ENCODE measurements around the gene ARMC7. TPM values are rescaled to one million over a fixed set of nuclear protein-coding genes. Genes with fewer than 3 reads are reported as not detected.
A peak's percentile ranks its signal among the peaks of the same experiment; 100 is the strongest.

ARMC7 gene
- total and polyA plus RNA-seq, 2 donors (not counting 1 experiment from before 2014, with no cell fraction given): 3.1 to 5.9 TPM

DNA sequence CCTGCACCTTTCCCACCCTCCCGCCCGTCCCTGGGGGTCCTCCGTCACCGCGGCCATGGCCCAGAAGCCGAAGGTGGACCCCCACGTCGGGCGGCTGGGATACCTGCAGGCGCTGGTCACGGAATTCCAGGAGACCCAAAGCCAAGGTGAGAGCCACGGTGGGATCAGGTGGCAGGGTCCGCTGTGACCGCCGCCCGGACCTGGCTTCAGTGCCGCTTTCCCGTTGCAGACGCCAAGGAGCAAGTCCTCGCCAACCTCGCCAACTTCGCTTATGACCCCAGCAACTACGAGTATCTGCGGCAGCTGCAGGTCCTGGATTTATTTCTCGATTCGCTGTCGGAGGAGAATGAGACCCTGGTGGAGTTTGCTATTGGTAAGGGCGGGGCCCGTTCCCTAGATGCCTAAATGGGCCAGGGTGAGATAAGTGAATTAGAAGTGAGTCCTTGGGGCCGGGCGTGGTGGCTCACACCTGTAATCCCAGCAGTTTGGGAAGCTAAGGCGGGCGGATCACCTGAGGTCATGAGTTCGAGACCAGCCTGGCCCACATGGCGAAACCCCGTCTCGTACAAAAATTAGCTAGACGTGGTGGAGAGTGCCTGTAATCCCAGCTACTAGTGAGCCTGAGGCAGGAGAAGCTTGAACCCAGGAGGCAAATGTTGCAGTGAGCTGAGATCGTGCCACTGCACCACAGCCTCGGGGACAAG lies 617 bp downstream of the ARMC7 start:
- no peak for DNase-seq (ENCODE audit: low read depth in 2 of 2)
- TF ChIP-seq, protein P1, sequence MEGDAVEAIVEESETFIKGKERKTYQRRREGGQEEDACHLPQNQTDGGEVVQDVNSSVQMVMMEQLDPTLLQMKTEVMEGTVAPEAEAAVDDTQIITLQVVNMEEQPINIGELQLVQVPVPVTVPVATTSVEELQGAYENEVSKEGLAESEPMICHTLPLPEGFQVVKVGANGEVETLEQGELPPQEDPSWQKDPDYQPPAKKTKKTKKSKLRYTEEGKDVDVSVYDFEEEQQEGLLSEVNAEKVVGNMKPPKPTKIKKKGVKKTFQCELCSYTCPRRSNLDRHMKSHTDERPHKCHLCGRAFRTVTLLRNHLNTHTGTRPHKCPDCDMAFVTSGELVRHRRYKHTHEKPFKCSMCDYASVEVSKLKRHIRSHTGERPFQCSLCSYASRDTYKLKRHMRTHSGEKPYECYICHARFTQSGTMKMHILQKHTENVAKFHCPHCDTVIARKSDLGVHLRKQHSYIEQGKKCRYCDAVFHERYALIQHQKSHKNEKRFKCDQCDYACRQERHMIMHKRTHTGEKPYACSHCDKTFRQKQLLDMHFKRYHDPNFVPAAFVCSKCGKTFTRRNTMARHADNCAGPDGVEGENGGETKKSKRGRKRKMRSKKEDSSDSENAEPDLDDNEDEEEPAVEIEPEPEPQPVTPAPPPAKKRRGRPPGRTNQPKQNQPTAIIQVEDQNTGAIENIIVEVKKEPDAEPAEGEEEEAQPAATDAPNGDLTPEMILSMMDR (conservative IDR thresholded peaks at IDR 0.05 in 1 of 2, IDR thresholded peaks at IDR 0.05 in 1 of 2; ENCODE audit: low read depth in 1 of 2, low read length in 2 of 2): no peak
- no peak for TF ChIP-seq EZH2 (IDR thresholded peaks at IDR 0.05; ENCODE audit: low read length, missing control alignments)
- Histone ChIP-seq H3K4me3 (replicated peaks in 1 of 4; ENCODE audit: control extremely low read depth in 1 of 4, insufficient read depth in 1 of 4, low read depth in 3 of 4, low read length in 4 of 4) (peak overlapping the region; percentile 80 to 83 (median 82)), H3K27me3 (ENCODE audit: control insufficient read depth, insufficient read depth, low read length) (no peaks in the 10 kb centered on the region), H3K4me1 (ENCODE audit: control insufficient read depth, extremely low read depth, insufficient read depth, low read length) (peaks cover 8% of the 10 kb centered on the region), H3K36me3 (ENCODE audit: control insufficient read depth, insufficient read depth, low read length) (no peaks in the 10 kb centered on the region), H3K9me3 (ENCODE audit: control insufficient read depth, insufficient read depth, low read depth, low read length) (no peaks in the 10 kb centered on the region), H3K9ac (ENCODE audit: insufficient read depth, low read length) (peak overlapping the region; percentile 32), H4K20me1 (ENCODE audit: control insufficient read depth, extremely low read depth, insufficient read depth, low read length) (no peaks in the 10 kb centered on the region), H3K79me2 (ENCODE audit: control insufficient read depth, insufficient read depth, low read length) (peaks cover 3% of the 10 kb centered on the region), H3K4me2 (ENCODE audit: extremely low read depth, insufficient read depth, low read length) (peak overlapping the region; percentile 92), H2AFZ (ENCODE audit: low read length) (peak overlapping the region; percentile 91), H3K27ac (ENCODE audit: insufficient read depth, low read length) (no peak overlapping the region)

DNA sequence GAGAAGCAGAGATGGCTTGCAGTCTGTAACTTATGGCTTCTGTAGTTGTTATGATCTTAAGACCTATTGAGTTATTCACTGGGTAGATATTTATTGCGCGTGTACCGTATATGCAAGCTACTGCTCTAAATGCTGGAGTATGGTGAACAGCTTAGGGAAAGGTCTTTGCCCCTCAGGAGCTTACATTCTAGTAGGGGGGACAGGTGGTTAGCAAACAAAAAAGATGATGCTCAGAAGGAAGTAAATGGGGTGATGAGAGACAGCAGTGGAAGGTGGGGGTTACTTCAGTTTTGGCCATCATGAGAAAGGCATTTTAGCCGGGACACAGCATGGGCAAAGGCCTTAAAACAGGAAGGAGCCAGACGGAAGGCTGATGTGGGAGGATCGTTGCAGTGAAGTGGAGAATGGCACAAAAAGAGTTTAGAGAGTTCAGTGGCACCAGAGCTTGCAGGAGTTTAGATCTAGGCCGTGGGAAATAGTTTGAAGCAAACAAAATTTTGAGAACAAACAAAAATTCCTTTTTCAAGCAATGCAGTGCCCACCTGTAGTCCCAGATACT lies 2.1 kb downstream of the ARMC7 start:
- Histone ChIP-seq H3K4me1 (ENCODE audit: control insufficient read depth, extremely low read depth, insufficient read depth, low read length) (peaks cover 8% of the 10 kb centered on the region), H3K27ac (ENCODE audit: insufficient read depth, low read length) (no peak overlapping the region), H3K79me2 (ENCODE audit: control insufficient read depth, insufficient read depth, low read length) (peaks cover 3% of the 10 kb centered on the region), H3K36me3 (ENCODE audit: control insufficient read depth, insufficient read depth, low read length) (no peaks in the 10 kb centered on the region), H3K4me2 (ENCODE audit: extremely low read depth, insufficient read depth, low read length) (no peak overlapping the region), H2AFZ (ENCODE audit: low read length) (no peak overlapping the region), H4K20me1 (ENCODE audit: control insufficient read depth, extremely low read depth, insufficient read depth, low read length) (no peaks in the 10 kb centered on the region), H3K4me3 (replicated peaks in 1 of 4; ENCODE audit: control extremely low read depth in 1 of 4, insufficient read depth in 1 of 4, low read depth in 3 of 4, low read length in 4 of 4) (no peak overlapping the region), H3K27me3 (ENCODE audit: control insufficient read depth, insufficient read depth, low read length) (no peaks in the 10 kb centered on the region), H3K9me3 (ENCODE audit: control insufficient read depth, insufficient read depth, low read depth, low read length) (no peaks in the 10 kb centered on the region), H3K9ac (ENCODE audit: insufficient read depth, low read length) (no peak overlapping the region)
- TF ChIP-seq, protein P1 (conservative IDR thresholded peaks at IDR 0.05 in 1 of 2, IDR thresholded peaks at IDR 0.05 in 1 of 2; ENCODE audit: low read depth in 1 of 2, low read length in 2 of 2): no peak
- no peak for TF ChIP-seq EZH2 (IDR thresholded peaks at IDR 0.05; ENCODE audit: low read length, missing control alignments)
- DNase-seq (ENCODE audit: low read depth in 2 of 2): no peak

DNA sequence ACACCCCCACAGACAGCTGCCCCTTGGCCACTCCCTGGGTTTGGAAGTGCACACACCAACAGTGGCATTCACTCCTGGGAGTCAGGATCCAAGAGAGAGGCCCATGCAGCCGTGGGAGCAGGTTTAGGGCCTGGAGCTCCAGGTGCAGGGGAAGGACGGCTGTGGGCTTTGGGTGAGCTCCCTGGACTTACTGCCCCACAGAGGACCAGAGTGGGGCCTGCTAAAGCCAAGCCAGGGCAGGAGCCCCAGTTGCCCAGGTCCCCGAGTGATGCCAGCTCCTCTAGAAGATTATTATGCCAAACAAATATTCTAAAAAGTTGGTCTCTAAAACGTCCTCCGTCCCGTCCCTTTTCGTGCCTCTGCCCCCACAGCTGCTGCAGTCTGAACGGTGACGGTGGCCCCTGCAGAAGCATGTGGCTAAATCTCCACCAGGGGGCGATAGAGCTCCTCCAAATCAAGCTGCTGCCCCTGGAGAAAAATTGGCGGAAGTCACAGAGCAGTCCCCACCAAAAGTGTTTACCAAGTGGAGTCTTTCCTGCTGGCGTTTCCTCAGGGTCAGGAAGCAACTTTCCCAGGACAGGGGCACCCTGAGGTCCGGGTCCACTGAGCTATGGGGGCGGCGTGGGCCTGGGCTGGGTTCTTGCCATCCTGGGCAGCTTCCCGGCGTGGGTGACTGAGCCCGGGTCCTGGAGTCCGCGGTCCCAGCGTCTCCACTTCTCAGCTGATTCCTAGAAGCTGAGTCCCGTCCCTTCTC lies 4.2 kb downstream of the ARMC7 start:
- Histone ChIP-seq H4K20me1 (ENCODE audit: control insufficient read depth, extremely low read depth, insufficient read depth, low read length) (no peaks in the 10 kb centered on the region), H3K4me3 (replicated peaks in 1 of 4; ENCODE audit: control extremely low read depth in 1 of 4, insufficient read depth in 1 of 4, low read depth in 3 of 4, low read length in 4 of 4) (peak overlapping the region; percentile 40 to 55 (median 48)), H3K9ac (ENCODE audit: insufficient read depth, low read length) (peak overlapping the region; percentile 33), H3K4me2 (ENCODE audit: extremely low read depth, insufficient read depth, low read length) (peak overlapping the region; percentile 86), H3K36me3 (ENCODE audit: control insufficient read depth, insufficient read depth, low read length) (no peaks in the 10 kb centered on the region), H2AFZ (ENCODE audit: low read length) (peak overlapping the region; percentile 91), H3K4me1 (ENCODE audit: control insufficient read depth, extremely low read depth, insufficient read depth, low read length) (peaks cover 8% of the 10 kb centered on the region), H3K9me3 (ENCODE audit: control insufficient read depth, insufficient read depth, low read depth, low read length) (no peaks in the 10 kb centered on the region), H3K27ac (ENCODE audit: insufficient read depth, low read length) (peak overlapping the region; percentile 30), H3K79me2 (ENCODE audit: control insufficient read depth, insufficient read depth, low read length) (peaks cover 3% of the 10 kb centered on the region), H3K27me3 (ENCODE audit: control insufficient read depth, insufficient read depth, low read length) (no peaks in the 10 kb centered on the region)
- DNase-seq (ENCODE audit: low read depth in 2 of 2): peak; percentile 79 to 94
- TF ChIP-seq, protein P1 (conservative IDR thresholded peaks at IDR 0.05 in 1 of 2, IDR thresholded peaks at IDR 0.05 in 1 of 2; ENCODE audit: low read depth in 1 of 2, low read length in 2 of 2): peak; percentile 85 to 95
- no peak for TF ChIP-seq EZH2 (IDR thresholded peaks at IDR 0.05; ENCODE audit: low read length, missing control alignments)
